ENCODE measurements around the gene TECPR1. TPM values are rescaled to one million over a fixed set of nuclear protein-coding genes. Genes with fewer than 3 reads are reported as not detected.

The TECPR1 gene
- total and polyA plus RNA-seq, 2 of the 8 experiments (the other 6 are each of a cell fraction or from before 2014, with no cell fraction given), result 1.3 to 11.1 TPM

DNA sequence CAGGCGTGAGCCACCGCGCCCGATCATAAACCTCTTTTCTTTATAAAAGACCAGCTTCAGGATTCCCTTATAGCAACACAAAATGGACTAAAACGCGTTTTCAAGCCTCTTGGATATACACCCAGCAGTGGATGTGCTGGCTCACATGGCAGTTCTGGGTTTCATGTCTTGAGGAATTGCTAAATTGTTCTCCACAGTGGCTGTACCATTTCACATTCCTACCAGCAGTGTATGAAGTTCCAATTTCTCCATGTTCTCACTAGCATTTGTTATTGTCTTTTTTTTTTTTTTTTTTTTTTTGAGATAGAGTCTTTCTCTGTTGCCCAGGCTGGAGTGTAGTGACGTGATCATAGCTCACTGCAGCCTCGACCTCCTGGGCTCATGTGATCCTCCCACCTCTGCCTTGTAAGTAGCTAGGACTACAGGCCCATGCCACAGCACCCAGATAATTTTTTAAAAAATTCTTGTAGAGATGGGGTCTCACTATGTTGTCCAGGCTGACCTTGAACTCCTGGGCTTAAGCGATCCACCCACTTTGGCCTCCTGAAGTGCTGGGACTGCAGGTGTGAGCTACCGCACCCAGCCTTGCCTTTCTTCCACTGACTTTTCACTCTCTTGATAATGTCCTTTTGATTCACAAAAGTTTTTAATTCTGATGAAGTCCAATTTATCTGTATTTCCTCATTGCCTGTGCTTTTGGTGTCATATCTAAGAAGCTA lies 17.4 kb downstream of the TECPR1 start:
- no peaks in the 10 kb centered on the region for H3K79me1 ChIP-seq (ENCODE audit: low read depth, low read length)
- CTCF ChIA-PET (ENCODE audit: partially characterized antibody), result interaction anchor here (1.9 to 3.1 kb wide), 3 partner anchors 9 to 213 kb away, joined by 4 to 9 read pairs (median 5); no protein-coding TSS in a partner anchor
- TF ChIP-seq SAP30 (IDR thresholded peaks at IDR 0.05; ENCODE audit: insufficient read depth, insufficient replicate concordance, low read length) (no peak), TCF12 (IDR thresholded peaks at IDR 0.05; ENCODE audit: low read depth, low read length) (no peak), CHD1 (IDR thresholded peaks at IDR 0.05; ENCODE audit: low read depth, low read length) (no peak), GTF2F1 (IDR thresholded peaks at IDR 0.05; ENCODE audit: borderline replicate concordance, low read depth, low read length) (no peak), KDM4A (IDR thresholded peaks at IDR 0.05; ENCODE audit: low read depth, low read length, severe bottlenecking) (no peak)
- H3K18ac ChIP-seq (ENCODE audit: extremely low read depth, low read length), result no peak overlapping the region
- H2BK12ac ChIP-seq (ENCODE audit: low read depth, low read length), result no peak overlapping the region
- H3K4me2 ChIP-seq (ENCODE audit: insufficient read depth in 1 of 2, low read depth in 2 of 2, low read length in 2 of 2), result no peak overlapping the region
- no peaks in the 10 kb centered on the region for H3K9me3 ChIP-seq (ENCODE audit: insufficient read depth in 2 of 2, low read depth in 1 of 2, low read length in 1 of 2)
- H3K23ac ChIP-seq (ENCODE audit: insufficient read length), result no peak overlapping the region
- DNase-seq (ENCODE audit: low read depth in 1 of 2, low spot score in 2 of 2), result no peak
- POLR2A ChIA-PET (ENCODE audit: partially characterized antibody), result interaction anchor here (0.9 to 1.4 kb wide), 3 partner anchors 13 to 33 kb away, joined by 3 to 4 read pairs (median 3); no protein-coding TSS in a partner anchor
- H3K23me2 ChIP-seq (ENCODE audit: low read depth, low read length), result no peaks in the 10 kb centered on the region
- no peak overlapping the region for H2BK120ac ChIP-seq (replicated peaks; ENCODE audit: low read depth, low read length)
- no peak overlapping the region for H2BK20ac ChIP-seq (ENCODE audit: low read length)
- H3K4me3 ChIP-seq (ENCODE audit: extremely low read depth in 1 of 4, insufficient read depth in 2 of 4, low read depth in 3 of 4, low read length in 4 of 4), result no peak overlapping the region
- no peak for FAIRE-seq
- H3K79me2 ChIP-seq (ENCODE audit: control insufficient read depth in 1 of 2, insufficient read depth in 2 of 2, low read length in 2 of 2), result no peaks in the 10 kb centered on the region
- H2BK5ac ChIP-seq (ENCODE audit: low read depth, low read length), result no peak overlapping the region
- H3K27me3 ChIP-seq (replicated peaks in 1 of 4; ENCODE audit: control insufficient read depth in 3 of 4, extremely low read depth in 1 of 4, insufficient read depth in 3 of 4, low read length in 3 of 4), result no peaks in the 10 kb centered on the region
- no peak overlapping the region for H3K9ac ChIP-seq (replicated peaks in 1 of 4; ENCODE audit: extremely low read depth in 1 of 4, low read depth in 3 of 4, low read length in 3 of 4)
- H4K8ac ChIP-seq (ENCODE audit: extremely low read depth, insufficient read depth, low read length), result no peak overlapping the region
- no peak overlapping the region for H3K27ac ChIP-seq (ENCODE audit: low read depth, low read length)
- H4K5ac ChIP-seq (ENCODE audit: insufficient read length, low read depth, low read length), result no peak overlapping the region
- H3K4me1 ChIP-seq (replicated peaks in 1 of 4; ENCODE audit: control insufficient read depth in 3 of 4, insufficient read depth in 4 of 4, low read length in 3 of 4), result no peaks in the 10 kb centered on the region; a peak in 2 of 7 replicates
- H2AFZ ChIP-seq (ENCODE audit: low read length), result no peak overlapping the region
- H4K20me1 ChIP-seq (replicated peaks in 1 of 2; ENCODE audit: control insufficient read depth in 1 of 2, insufficient read depth in 2 of 2, low read length in 2 of 2), result peaks cover 2 to 4% of the 10 kb centered on the region in 2 experiments
- 91% methylated on average over 10 of the region's 10 CpGs; no CpG with 5 or more reads in 1 of the 2 experiments for WGBS, 2 experiments (ENCODE audit: extremely low coverage in 1 of 2, insufficient coverage in 1 of 2, insufficient read length in 1 of 2, insufficient replicate concordance in 2 of 2, low coverage in 1 of 2, low lambda C conversion rate in 2 of 2, missing lambda C conversion rate in 1 of 2)
- H3K36me3 ChIP-seq (ENCODE audit: control insufficient read depth in 2 of 4, insufficient read depth in 4 of 4, low read length in 3 of 4), result no peaks in the 10 kb centered on the region
- no peak overlapping the region for H3K14ac ChIP-seq (ENCODE audit: insufficient read length)
- no peak overlapping the region for H2BK15ac ChIP-seq (ENCODE audit: low read length)
- no peak overlapping the region for H3K56ac ChIP-seq (replicated peaks; ENCODE audit: insufficient read length, low read depth, low read length)
- H3K4ac ChIP-seq (replicated peaks; ENCODE audit: insufficient read length, low read depth, low read length), result no peak overlapping the region
- H2AK5ac ChIP-seq (ENCODE audit: low read depth, low read length), result no peak overlapping the region
- H4K91ac ChIP-seq (replicated peaks; ENCODE audit: insufficient read length, low read length), result no peak overlapping the region
